Measurements from ENCODE around the gene MYO1C.
"Not testable (repeated sequence)": the region's sequence is repeated elsewhere in the genome, so short reads cannot be mapped to it uniquely, and the experiment has no call there.

Gene MYO1C

DNA sequence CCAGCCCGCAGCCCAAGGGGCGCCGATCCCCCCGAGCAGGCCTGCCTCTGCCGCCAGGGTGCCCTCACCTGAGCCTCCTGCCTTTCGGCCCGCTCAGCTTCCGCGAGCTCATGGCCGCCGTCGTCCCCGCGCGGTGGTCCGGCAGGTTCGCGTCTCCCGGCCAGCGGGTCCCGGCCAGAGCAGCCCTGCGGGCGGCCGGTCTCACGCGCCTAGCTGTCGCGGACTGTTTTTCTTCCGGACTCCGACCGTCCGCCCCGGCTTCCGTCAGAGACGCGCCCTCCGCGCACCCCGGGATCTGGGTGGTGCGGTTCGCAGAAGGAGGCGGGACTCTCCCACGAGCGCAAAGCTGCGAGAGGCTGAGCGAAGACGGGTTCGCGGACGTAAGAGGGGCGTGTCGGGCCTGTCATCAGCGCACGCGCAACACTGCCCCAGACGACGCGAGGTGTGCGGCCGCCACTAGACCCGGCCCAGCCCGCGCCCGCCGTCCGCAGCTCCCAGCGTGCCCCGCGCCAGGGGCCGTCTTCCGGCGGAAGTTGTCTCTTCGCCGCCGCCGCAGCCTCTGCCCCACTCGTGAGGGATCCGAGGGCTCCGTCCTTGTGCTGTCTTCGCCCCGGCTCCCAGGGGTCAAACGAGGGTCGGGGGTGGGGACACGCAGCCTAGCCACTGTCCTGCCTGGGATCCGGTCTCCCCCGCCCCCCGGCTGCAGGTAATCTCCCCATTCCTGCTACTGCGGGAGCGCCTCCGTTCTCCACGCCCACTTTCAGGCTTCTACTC, 24.1 kb upstream of the MYO1C start, which contains the start of gene INPP5K:
TSS of gene INPP5K (minus strand) at position 225 of the 774 bp plus-strand sequence. CDS start at position 112, 113 bp downstream.
- Mint-ChIP-seq H3K9me3 (no peaks in the 10 kb centered on the region), H3K36me3 (peaks cover 29% of the 10 kb centered on the region), H3K4me1 (peaks cover 41% of the 10 kb centered on the region), H3K27ac (peak within 1 kb of the TSS; percentile 77), H3K27me3 (no peaks in the 10 kb centered on the region), H3K4me3 (peak within 1 kb of the TSS; percentile 76)
- ATAC-seq, result peak; percentile 97

DNA sequence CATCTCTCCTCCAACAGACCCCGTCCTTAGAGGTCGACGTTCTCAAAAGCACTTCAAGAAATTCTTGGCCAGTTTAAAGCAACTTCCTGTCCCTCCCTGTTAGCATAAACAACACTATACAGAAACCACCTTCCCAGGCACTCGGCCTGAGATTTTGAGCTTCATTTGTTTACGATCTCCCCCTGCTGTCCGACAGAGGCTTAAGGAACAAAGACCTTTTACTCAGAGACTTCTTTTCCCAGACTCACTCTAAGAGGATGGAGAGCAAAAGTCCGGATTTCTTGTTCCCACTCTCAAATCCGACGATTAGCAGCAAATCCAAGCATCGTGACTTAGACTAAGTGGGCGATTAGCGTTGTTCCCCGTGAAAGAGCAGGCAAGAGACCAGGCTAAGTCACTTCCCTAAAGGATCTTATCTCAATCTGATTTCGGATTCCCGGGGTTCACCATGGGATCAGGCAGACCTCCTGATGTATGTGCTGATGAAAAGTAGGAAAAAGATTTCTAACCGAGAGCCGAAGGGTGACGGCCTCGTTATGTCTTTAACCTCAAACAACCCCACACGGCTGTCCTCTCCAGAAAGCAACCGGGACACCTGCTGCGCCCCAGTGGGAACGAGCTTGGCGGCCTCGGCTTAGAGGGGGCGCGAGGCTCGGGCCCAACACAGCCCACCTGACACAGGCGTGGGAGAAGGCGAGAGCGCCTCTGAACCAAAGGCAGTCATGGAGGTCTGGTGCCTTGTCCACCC, 23.3 kb upstream of the MYO1C start:
- Mint-ChIP-seq H3K4me3 (peak overlapping the region; percentile 76), H3K36me3 (peaks cover 37% of the 10 kb centered on the region), H3K27me3 (no peaks in the 10 kb centered on the region), H3K4me1 (peaks cover 41% of the 10 kb centered on the region), H3K9me3 (no peaks in the 10 kb centered on the region), H3K27ac (peak overlapping the region; percentile 77)
- peak; percentile 48 for ATAC-seq

DNA sequence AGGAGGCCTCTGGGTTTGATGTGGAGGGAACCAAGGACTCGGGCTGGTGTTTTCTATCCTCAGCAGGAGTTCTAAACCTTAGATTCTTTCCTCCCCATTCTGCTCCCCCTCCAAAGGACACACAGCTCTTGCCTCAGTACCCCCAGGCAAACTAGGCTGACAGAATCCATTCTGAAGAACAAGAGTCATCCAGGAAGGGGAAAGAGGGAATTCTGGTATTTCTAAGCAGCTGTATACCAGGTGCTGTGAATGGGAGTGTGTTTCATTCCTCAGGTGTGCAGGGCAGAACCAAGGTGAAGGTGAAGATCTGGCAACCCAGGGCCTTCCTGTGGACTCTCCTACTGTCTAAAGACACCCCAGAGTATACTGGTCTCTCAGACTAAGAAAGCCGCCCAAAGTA, 19.9 kb upstream of the MYO1C start:
- Mint-ChIP-seq H3K9me3 (no peaks in the 10 kb centered on the region), H3K27me3 (no peaks in the 10 kb centered on the region), H3K4me1 (peaks cover 37% of the 10 kb centered on the region), H3K27ac (no peak overlapping the region), H3K4me3 (no peak overlapping the region), H3K36me3 (peaks cover 42% of the 10 kb centered on the region)
- no peak for ATAC-seq

DNA sequence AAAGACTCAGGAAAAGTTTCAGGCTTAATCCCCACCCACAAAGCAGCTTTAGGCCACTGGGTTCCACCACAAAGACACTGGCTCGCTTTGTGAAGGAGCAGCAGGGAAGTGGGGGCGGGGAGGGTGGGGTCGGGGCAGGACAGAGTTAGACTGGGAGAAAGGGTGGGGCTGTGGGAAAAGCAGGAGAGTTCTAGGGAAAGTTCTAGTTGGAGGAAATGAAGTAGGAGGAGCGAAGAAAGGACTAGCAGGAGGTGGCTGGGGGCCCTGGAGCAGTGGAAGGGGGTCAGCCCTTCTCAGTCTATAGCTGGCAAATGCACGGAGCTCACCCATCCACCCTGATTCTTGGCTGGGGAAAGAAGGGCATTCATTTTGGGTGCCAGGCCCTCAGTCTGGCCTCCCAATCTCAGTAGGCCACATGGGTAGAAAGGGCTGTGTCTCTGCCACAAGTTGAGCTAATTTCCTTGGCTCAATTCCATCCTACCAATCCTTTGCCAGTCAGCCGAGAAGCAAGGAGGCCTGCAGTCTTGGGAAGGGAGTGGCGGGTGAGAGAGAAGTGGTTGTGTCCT, 19.4 kb upstream of the MYO1C start:
- Mint-ChIP-seq H3K9me3 (no peaks in the 10 kb centered on the region), H3K27me3 (no peaks in the 10 kb centered on the region), H3K36me3 (peaks cover 47% of the 10 kb centered on the region), H3K4me3 (no peak overlapping the region), H3K4me1 (peaks cover 35% of the 10 kb centered on the region), H3K27ac (no peak overlapping the region)
- no peak for ATAC-seq

DNA sequence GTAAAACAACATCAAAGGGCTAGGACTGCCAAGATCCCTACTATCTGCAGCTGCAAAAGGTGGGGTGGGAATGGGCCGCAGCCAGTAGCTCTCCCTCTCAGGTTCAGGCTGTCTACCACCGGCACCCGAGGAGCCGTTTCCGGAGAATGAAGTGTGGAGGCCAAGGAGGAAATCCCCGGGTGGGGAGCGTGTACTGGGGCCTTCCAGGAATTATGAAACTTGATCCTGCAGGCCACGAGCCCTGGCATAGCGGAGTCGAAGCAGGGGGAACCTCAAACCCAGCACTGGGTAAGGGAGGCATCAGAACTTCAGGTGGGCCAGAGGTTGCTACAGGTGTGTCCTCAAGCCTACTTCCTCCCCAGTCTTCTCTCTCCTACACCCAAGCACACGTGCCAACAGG, 18.8 kb upstream of the MYO1C start:
- H3K36me3 Mint-ChIP-seq, result peaks cover 52% of the 10 kb centered on the region
- H3K27ac Mint-ChIP-seq, result no peak overlapping the region
- H3K9me3 Mint-ChIP-seq, result no peaks in the 10 kb centered on the region
- H3K4me3 Mint-ChIP-seq, result no peak overlapping the region
- H3K27me3 Mint-ChIP-seq, result no peaks in the 10 kb centered on the region
- H3K4me1 Mint-ChIP-seq, result peaks cover 35% of the 10 kb centered on the region
- ATAC-seq, result no peak

DNA sequence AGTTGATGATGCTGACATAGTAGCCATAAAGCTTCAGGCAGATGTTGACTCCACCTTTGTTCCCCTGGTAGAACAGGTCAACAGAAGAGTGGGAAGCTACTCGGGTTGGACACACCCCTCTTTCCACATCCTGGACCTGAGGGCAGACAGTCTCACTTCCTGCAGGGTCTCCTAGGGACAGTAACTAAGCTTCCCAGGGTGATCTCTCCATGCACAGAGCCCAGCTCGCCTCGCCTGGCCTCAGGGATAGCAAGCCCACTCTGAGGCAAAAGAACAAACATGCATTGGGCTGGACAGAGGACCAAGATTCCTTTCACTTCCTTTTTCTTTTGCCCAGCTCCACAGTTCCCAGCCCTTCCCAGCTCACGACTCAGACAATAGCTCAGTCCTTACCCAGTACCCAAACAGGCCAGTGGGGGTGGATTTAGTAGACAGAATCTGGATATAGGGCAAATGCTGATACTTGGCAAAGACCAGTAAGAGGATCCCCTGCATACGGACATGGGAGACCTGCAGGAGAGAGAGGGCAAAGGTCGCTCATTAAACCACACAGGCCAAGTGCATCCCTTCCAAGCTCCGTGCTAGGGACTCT, 16.9 kb upstream of the MYO1C start:
- H3K4me1 Mint-ChIP-seq, result peaks cover 21% of the 10 kb centered on the region
- H3K27ac Mint-ChIP-seq, result no peak overlapping the region
- H3K36me3 Mint-ChIP-seq, result peaks cover 59% of the 10 kb centered on the region
- H3K27me3 Mint-ChIP-seq, result no peaks in the 10 kb centered on the region
- no peak for ATAC-seq
- H3K9me3 Mint-ChIP-seq, result no peaks in the 10 kb centered on the region
- no peak overlapping the region for H3K4me3 Mint-ChIP-seq

DNA sequence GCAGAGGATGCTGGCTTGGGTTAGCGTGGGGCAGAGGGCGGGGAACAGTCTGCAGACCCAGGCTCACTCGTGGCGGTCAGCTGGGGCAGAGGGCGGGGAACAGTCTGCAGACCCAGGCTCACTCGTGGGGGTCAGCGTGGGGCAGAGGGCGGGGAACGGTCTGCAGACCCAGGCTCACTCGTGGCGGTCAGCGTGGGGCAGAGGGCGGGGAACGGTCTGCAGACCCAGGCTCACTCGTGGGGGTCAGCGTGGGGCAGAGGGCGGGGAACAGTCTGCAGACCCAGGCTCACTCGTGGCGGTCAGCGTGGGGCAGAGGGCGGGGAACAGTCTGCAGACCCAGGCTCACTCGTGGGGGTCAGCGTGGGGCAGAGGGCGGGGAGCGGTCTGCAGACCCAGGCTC, 16.2 kb upstream of the MYO1C start:
- H3K9me3 Mint-ChIP-seq, ATAC-seq, H3K4me3 Mint-ChIP-seq, H3K27me3 Mint-ChIP-seq, H3K27ac Mint-ChIP-seq: not testable (repeated sequence)
- Mint-ChIP-seq H3K4me1 (peaks cover 14% of the 10 kb centered on the region), H3K36me3 (peaks cover 62% of the 10 kb centered on the region)

DNA sequence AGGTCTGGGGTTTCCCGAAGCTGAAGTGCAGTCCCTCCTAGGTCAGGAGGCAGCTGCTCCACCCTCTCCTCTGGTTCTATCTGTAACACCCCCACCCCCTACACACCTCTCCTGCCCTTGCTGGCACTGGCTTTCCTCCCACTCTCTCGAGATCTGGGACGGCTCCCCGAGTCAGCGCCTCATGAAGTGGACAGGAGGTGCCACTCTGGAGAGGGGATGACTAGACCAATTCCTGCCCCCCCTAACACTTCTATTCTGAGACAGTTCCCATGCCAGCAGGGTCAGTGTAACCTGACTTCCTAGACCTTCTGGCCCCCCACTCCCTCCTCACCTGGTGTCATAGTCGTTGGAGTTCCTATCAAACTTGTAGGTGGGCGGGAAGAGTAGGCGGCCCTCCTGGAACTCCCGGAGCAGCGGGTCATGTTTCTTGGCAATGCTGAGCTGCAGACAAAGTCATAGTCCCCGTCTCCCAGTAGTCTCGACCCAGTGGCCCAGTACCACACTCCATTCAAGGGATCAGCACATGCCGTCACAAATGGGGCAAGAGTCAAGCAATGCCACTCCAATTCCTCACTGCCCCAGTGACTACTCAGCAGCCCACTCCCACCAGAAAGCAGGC, 14.3 kb upstream of the MYO1C start:
- H3K36me3 Mint-ChIP-seq, result peaks cover 55% of the 10 kb centered on the region
- no peak overlapping the region for H3K4me3 Mint-ChIP-seq
- H3K27ac Mint-ChIP-seq, result no peak overlapping the region
- no peak for ATAC-seq
- H3K27me3 Mint-ChIP-seq, result no peaks in the 10 kb centered on the region
- peaks cover 12% of the 10 kb centered on the region for H3K4me1 Mint-ChIP-seq
- no peaks in the 10 kb centered on the region for H3K9me3 Mint-ChIP-seq

DNA sequence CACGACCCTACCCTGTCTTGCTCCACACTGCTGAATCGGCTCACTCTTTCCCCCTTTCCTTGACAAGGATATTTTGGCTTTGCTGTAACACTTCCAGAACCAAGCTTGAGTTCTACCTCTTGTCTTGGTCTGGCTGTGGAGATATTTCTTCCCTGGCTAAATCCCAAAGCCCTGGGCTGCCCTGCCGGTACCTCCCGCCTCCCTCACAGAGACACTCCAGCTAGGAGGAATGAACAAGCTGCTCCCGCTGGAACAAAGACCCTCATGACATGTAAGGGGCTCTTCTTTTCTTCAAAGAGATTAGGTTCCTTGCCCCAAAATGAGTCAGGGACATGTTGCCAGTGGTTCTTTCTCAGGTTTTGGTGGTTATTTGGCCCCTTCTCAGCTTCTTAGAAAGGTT, 13.1 kb upstream of the MYO1C start:
- no peak for ATAC-seq
- Mint-ChIP-seq H3K36me3 (peaks cover 46% of the 10 kb centered on the region), H3K27me3 (no peaks in the 10 kb centered on the region), H3K9me3 (no peaks in the 10 kb centered on the region), H3K27ac (no peak overlapping the region), H3K4me3 (no peak overlapping the region), H3K4me1 (peaks cover 12% of the 10 kb centered on the region)

DNA sequence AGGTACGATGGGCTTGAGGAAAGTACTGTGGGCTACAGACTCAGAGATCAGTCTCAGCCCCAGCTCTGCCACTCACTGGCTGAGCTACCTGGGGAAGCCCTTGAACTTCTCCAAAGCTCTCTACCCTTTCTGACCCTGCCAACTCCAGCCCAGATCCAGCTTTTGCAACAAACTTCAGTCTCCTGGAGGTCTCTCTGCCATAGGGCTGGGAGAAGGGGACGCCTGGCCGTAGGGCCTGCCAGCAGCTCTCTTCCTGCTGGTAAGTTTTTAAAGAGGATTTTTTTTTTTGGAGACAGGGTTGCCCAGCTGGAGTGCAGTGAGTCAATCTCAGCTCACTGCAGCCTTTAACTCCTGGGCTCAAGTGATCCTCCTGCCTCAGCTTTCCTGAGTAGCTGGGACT, 12.4 kb upstream of the MYO1C start:
- Mint-ChIP-seq H3K9me3 (no peaks in the 10 kb centered on the region), H3K4me3 (no peak overlapping the region), H3K36me3 (peaks cover 42% of the 10 kb centered on the region), H3K4me1 (peaks cover 12% of the 10 kb centered on the region), H3K27me3 (no peaks in the 10 kb centered on the region), H3K27ac (no peak overlapping the region)
- no peak for ATAC-seq

DNA sequence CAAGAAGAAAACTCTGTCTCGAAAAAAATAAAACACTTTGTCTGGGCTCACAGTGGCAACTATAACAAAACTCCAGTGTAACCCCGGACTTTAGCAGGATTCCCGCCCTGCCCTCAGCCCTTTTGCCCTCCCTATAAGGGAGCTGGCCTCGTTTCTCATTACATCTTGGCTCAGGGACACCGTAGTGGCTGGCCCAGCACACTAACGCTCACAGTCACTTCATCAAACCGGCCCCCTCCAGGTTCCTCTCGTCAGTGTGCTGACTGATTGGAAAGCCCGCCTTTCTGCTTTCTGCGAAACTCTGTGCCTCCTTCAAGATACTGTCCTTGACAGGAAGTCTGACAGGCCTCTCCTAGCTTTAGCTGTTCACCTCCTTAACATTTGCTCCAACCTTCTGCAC, 11.2 kb upstream of the MYO1C start:
- H3K4me3 Mint-ChIP-seq, result no peak overlapping the region
- H3K4me1 Mint-ChIP-seq, result peaks cover 6% of the 10 kb centered on the region
- H3K27me3 Mint-ChIP-seq, result no peaks in the 10 kb centered on the region
- H3K36me3 Mint-ChIP-seq, result peaks cover 35% of the 10 kb centered on the region
- no peak for ATAC-seq
- no peaks in the 10 kb centered on the region for H3K9me3 Mint-ChIP-seq
- no peak overlapping the region for H3K27ac Mint-ChIP-seq

DNA sequence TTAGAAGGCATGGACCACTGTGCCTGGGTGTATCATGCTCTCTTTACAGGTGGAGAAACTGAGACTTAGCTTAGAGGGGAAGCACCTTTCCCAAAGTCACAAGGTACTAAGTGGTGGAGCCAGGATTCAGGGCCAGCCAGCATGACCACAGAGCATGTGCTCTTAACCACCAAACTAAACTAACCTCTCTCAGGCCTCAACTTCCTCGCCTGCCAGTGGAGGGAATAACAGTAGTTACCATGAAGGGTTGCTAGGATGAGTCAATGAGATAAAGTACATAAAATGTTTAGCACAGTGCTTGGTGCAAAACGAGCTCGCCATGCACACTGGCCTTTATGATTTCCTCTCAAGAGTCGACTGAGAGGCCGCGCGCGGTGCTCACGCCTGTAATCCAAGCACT, 6.4 kb upstream of the MYO1C start:
- Mint-ChIP-seq H3K27ac (no peak overlapping the region), H3K9me3 (no peaks in the 10 kb centered on the region), H3K36me3 (peaks cover 8% of the 10 kb centered on the region), H3K27me3 (no peaks in the 10 kb centered on the region), H3K4me3 (no peak overlapping the region), H3K4me1 (no peaks in the 10 kb centered on the region)
- ATAC-seq, result no peak

DNA sequence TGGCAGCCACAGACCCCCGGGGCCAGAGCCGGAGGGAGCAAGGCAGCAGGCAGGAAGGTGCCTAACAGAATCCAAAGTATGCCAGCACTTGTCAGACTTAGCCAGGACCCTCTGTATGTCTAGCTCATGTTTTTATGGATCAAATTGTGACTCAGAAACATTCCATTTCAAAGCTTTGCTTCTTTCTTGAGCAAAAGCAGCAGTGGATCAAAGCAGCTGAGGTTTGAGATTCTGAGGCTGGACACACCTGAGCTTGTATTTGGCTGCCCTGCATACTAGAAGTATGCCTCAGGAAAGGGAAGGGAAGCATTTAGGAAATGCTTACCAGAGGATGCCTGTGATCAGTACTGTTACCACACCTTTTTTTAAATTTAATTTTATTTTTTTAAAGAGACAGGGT, 5.7 kb upstream of the MYO1C start:
- no peak for ATAC-seq
- Mint-ChIP-seq H3K4me3 (no peak overlapping the region), H3K27ac (peak overlapping the region; percentile 6), H3K36me3 (peaks cover 5% of the 10 kb centered on the region), H3K9me3 (no peaks in the 10 kb centered on the region), H3K4me1 (peaks cover 5% of the 10 kb centered on the region), H3K27me3 (no peaks in the 10 kb centered on the region)

DNA sequence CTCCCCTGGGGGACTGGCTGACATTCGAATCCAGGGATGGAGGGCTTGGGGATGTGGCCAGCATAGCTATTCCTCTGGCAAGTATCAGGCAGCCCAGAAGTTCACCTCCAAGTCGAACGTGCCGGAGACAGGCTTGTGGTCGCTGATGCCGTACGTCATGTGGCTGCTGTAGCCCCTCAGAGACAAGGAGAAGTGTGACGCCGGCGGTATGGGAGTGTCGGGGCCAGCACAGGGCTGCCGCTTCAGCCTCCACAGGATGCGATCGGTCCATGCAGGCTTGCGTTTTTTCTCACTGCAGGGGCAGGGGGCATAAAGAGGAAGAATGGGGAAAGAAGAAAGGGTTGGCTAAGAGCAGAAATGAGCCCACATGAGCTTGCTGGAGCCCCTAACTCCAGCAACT, 5.3 kb upstream of the MYO1C start:
- Mint-ChIP-seq H3K9me3 (no peaks in the 10 kb centered on the region), H3K27ac (peak overlapping the region; percentile 6), H3K36me3 (peaks cover 5% of the 10 kb centered on the region), H3K27me3 (no peaks in the 10 kb centered on the region), H3K4me3 (no peak overlapping the region), H3K4me1 (peaks cover 9% of the 10 kb centered on the region)
- no peak for ATAC-seq

DNA sequence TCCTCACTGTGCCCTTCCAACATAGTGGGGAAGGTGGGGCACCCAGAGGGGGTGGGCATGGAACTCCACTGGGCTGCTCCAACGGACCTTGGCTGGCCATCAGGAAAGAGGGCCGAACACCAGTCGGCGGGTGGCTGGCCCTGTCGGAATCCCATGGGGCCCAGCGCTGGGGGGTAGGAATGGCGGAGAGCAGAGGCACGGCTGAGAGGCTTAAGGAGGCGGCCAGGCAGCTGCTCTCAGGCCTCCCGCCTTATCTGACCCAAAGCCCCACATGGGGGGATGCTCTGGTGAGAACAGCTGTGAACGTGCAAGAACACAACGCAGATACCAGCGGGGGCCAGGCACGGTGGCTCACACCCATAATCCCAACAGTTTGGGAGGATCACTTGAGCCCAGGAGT, 4.4 kb upstream of the MYO1C start:
- Mint-ChIP-seq H3K4me3 (no peak overlapping the region), H3K9me3 (no peaks in the 10 kb centered on the region)

More for the DNA sequence above, 4.4 kb upstream of the MYO1C start:
- peaks cover 5% of the 10 kb centered on the region for H3K36me3 Mint-ChIP-seq
- H3K27ac Mint-ChIP-seq, result no peak overlapping the region
- no peak for ATAC-seq
- no peaks in the 10 kb centered on the region for H3K27me3 Mint-ChIP-seq
- H3K4me1 Mint-ChIP-seq, result peaks cover 17% of the 10 kb centered on the region

All from stimulated activated memory B cell treated with anti-CD40 and anti-IgM and Interleukin-4, amounts not matched to agents 10 μg/mL and 1 μg/mL and 100 μg/mL, for 72 hours (primary cell).